Measurements from ENCODE around the gene ARHGAP6. TPM values are rescaled to one million over a fixed set of nuclear protein-coding genes. Genes with fewer than 3 reads are reported as not detected.

The ARHGAP6 gene
- total and polyA plus RNA-seq, 2 of the 13 experiments (the other 11 are each of a cell fraction or from before 2014, with no cell fraction given): 0.11 TPM; not detected in 1

- TF ChIP-seq MED8 (CRISPR knock-in tag; IDR thresholded peaks at IDR 0.05; ENCODE audit: insufficient replicate concordance): no peak
- TF ChIP-seq PTBP1 (IDR thresholded peaks at IDR 0.05; ENCODE audit: low read depth, low read length, poor library complexity, severe bottlenecking): no peak
- no peak for TF ChIP-seq ZNF710 (CRISPR knock-in tag; IDR thresholded peaks at IDR 0.05; ENCODE audit: borderline replicate concordance)
- no peak for TF ChIP-seq ZNF160 (CRISPR knock-in tag; IDR thresholded peaks at IDR 0.05)
- no peak for TF ChIP-seq MAX (IDR thresholded peaks at IDR 0.05)
- no peak for TF ChIP-seq SNAPC2 (CRISPR knock-in tag; IDR thresholded peaks at IDR 0.05)
Observed at GRCh38 chrX:11551151-11551550, 114.6 kb downstream of the ARHGAP6 start (continued).

GRCh38 chrX:11546917-11547316, 118.8 kb downstream of the ARHGAP6 start:
- H3K9ac ChIP-seq (ENCODE audit: insufficient read depth, low read depth, low read length): no peak overlapping the region
- WGBS (ENCODE audit: low lambda C conversion rate): 0% methylated on average over 2 of the region's 2 CpGs
- no peak overlapping the region for H2AFZ ChIP-seq (ENCODE audit: low read length)
- no TSS peak for BruUV-seq (replicated peaks)
- ChIA-PET POLR2A (no interaction called here), CTCF (ENCODE audit: low intra/inter-chr PET ratio, low total read pairs) (no interaction called here)
- no peak for TF ChIP-seq SRSF1 (optimal IDR thresholded peaks at IDR 0.05; ENCODE audit: low read depth, low read length)
- no peak for TF ChIP-seq HINFP (CRISPR knock-in tag; IDR thresholded peaks at IDR 0.05; ENCODE audit: low read depth)
- TF ChIP-seq MYNN (CRISPR knock-in tag; IDR thresholded peaks at IDR 0.05; ENCODE audit: low read depth): no peak
- no peak for TF ChIP-seq ZNF232 (CRISPR knock-in tag; IDR thresholded peaks at IDR 0.05; ENCODE audit: borderline replicate concordance)
- TF ChIP-seq HOXA7 (CRISPR knock-in tag; IDR thresholded peaks at IDR 0.05): no peak
- TF ChIP-seq RFX1 (IDR thresholded peaks at IDR 0.05): no peak
- no peak for TF ChIP-seq NFE2 (CRISPR knock-in tag; IDR thresholded peaks at IDR 0.05)
- TF ChIP-seq ZNF251 (CRISPR knock-in tag; IDR thresholded peaks at IDR 0.05): no peak
- no peak for TF ChIP-seq ZNF503 (CRISPR knock-in tag; IDR thresholded peaks at IDR 0.05)
- no peak for TF ChIP-seq ZNF878 (CRISPR knock-in tag; IDR thresholded peaks at IDR 0.05)
- no peak for TF ChIP-seq ZKSCAN1 (IDR thresholded peaks at IDR 0.05; ENCODE audit: low read length)
- no peak for TF ChIP-seq CCAR2 (optimal IDR thresholded peaks at IDR 0.05; ENCODE audit: low read depth, low read length)
- no peak overlapping the region for H3K4me3 ChIP-seq (replicated peaks in 1 of 3; ENCODE audit: insufficient read depth in 1 of 3, low read depth in 2 of 3, low read length in 3 of 3)
- H3K9me3 ChIP-seq (ENCODE audit: low read length): no peaks in the 10 kb centered on the region
- no peaks in the 10 kb centered on the region for H3K4me1 ChIP-seq (ENCODE audit: insufficient read depth, low read length)
- no peaks in the 10 kb centered on the region for H4K20me1 ChIP-seq (ENCODE audit: insufficient read depth, low read length)
- no peak overlapping the region for H3K4me2 ChIP-seq (ENCODE audit: low read depth, low read length)
- ATAC-seq (no peak), DNase-seq (ENCODE audit: low spot score) (no peak), FAIRE-seq (no peak)
- no peaks in the 10 kb centered on the region for H3K36me3 ChIP-seq (replicated peaks in 1 of 2; ENCODE audit: control insufficient read depth in 1 of 2, insufficient read depth in 2 of 2, low read length in 2 of 2)
- no peak overlapping the region for H3K27ac ChIP-seq (ENCODE audit: extremely low read length, insufficient read depth, low read length)
- intact Hi-C loops (cut with micrococcal nuclease; ENCODE audit: unreplicated experiment) (no loop called here), in situ Hi-C loops (cut with HindIII; ENCODE audit: extremely low pct_ligation_motif_present, low pct_unique_long_range_greater_than_20kb) (no loop called here)
- H3K27me3 ChIP-seq (ENCODE audit: control insufficient read depth in 1 of 2, insufficient read depth in 2 of 2, low read length in 2 of 2): no peaks in the 10 kb centered on the region
- H3K79me2 ChIP-seq (ENCODE audit: insufficient read depth, low read length): no peaks in the 10 kb centered on the region

All from HepG2 (cell line).